Fibroblast of pulmonary artery (primary cell): ENCODE results near the gene RGPD5.
"Not testable (repeated sequence)": the region's sequence is repeated elsewhere in the genome, so short reads cannot be mapped to it uniquely, and the experiment has no call there.

Experiments used
- DNase-seq: peaks from one replicate; pipeline ENCODE4 v3.0.0-alpha.2; 2010; ENCODE audit warnings: low read depth
- H3K4me3 ChIP-seq: replicated peaks from 2 replicates; pipeline ENCODE4 v1.5.1; 2011; ENCODE audit warnings: low read depth, mild to moderate bottlenecking, control low read depth, low read length, moderate library complexity

RGPD5 gene

DNA sequence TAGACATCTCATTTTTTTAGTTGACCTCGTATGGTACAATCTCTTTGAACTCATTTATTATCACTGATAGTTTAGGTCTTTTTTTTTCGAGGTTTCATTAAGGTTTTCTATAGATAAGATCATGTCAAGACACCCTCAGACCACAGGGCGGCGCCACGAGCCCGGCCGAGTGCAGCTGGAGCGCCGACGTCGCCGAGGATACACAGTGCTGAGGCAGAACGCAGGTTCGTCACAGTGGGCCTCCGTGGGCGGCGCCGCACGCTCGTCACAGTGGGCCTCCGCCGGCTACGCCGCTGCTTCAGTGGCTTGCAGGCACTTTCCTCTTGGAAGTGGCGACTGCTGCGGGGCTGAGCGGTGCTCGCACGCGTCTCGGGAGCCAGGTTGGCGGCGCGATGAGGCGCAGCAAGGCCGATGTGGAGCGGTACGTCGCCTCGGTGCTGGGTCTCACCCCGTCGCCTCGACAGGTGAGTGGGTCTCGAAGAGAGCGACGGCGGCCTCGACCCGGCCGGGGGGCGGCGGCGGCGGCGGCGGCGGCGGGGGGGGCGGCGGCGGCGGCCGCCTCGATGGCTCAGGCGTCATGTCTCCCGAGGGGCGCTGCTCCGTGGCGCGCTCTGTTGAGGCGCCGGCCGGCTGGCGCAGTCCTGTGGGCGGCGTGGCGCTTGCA, at the start of gene RGPD5:
Gene RGPD5 (plus strand): TSS at position 232 of the 664 bp plus-strand sequence. CDS start 161 bp downstream, at position 393.
- not testable (repeated sequence) for DNase-seq, H3K4me3 ChIP-seq

DNA sequence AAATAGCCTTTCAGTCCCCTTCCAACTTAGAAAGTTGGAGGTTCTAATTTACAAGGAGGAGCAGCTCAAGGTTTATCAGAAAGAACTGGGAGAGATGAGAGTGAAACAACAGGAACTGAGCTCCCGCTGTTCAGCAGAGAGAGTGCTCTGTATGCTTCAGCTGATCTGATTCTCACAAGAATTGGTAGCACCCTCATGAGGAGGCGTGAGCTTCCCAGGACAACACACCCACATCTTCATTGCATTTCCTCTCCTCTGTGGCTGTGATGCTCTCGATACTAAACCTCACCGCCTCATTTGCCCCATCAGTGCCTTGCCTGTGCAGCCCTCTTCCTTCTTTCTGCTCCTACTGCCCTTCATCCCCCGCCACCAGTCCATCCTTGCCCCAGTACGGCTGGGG, 42.5 kb upstream of the RGPD5 start:
- not testable (repeated sequence) for DNase-seq, H3K4me3 ChIP-seq

DNA sequence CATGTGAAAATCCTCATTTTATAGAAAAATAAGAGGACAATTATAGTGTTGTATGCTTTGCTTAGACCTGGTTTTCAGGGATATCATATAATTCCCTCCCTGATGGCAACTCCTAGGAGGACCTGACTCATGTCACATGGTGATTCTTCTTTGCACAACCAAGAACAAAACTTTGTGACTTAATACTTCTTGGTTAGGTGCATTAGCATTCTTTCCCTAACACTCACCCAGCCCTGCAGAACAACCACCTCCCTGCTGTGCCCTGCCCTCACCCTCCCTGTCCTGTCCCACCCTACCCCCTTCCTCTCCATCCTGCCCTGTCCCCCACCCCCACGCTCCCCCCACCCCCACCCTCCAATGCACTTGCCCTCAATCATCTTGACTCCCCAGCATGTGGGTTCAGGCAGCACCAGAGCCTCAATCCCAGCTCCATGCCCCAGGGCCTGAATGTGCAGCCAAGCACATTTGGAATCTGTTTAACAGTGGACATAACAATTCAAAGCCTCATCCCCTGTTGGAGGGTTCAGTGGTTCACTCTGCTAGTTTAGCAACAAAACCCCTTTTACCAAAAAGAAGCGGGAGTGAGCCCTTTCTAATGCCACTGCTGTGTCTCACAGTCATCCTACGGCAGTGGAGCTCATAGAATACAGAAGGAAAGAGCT, 36.8 kb upstream of the RGPD5 start:
- H3K4me3 ChIP-seq, DNase-seq: not testable (repeated sequence)

DNA sequence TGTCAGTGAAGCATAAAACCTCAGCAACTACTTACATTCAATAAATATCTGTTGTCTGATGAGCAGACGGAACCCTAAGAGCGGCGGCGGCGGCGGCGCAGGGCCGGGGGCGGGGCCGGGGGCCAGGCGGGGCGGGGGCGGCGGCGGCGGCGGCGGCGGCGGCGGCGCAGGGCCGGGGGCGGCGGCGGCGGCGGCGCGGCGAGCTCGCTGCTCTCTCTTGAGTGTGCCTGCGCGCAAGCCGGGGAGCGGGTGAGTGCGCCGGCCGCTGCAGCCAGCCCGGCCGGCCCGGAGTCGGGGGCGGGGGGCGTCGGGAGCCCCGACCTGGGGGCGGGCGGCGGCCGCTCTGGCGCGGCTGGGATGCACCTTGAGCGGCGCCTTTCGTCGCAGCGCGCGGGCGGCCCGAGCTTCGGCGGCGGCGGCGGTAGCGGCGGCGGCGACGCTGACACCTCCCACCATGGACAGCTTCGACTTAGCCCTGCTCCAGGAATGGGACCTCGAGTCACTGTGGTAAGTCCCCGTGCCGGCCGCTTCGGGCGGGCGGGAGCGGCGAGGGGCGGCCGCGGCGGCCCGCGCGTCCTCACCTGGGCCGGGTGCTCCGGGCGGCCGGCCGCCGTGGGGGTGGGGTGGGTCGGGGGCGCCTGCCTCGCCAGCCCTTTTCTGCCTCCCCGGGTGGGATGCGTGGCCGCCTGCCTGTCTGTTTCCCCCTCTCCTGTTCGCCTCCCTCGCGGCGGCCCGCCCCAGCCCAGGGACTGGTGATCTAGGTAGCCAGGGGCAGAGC, 33.7 kb upstream of the RGPD5 start:
- DNase-seq, H3K4me3 ChIP-seq: not testable (repeated sequence)

DNA sequence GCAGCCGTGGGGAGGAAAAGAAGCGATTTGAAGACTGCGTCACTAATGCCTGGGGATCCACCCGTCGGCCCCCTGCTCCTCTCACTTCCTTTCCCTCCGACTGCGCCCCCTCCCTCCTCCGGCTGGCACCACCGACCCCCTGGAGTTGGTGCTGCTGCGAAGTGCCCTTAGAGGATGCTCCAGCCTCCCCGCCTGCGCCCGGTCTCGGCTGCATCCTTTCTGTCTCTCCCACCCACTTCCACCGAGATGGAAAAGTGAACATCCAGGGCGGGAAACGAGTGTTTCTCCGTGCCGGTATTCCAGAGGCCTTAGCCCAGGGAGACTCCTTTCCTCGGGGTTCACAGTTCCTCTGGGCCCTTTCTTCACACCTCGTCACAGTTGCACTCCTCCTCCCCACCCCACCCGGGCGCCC, 33.1 kb upstream of the RGPD5 start:
- not testable (repeated sequence) for DNase-seq, H3K4me3 ChIP-seq

DNA sequence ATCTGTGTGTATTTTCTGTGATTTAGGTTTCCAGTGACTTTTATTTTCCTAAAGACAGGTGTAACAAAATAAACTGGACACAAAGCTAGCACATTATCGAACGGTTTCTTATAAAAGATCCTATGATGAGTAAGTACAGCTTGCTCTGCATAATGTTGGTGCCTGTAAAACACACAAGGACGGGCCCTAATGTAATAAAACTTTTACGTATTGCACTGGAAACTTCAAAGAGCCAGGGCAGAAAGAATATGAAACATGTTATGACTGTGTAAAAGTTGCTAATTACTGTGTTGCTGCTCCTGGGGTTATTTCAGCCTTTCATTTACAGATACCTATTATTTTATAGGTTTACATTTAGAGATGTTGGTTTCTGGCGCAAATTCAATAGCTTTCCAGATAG, 32.1 kb upstream of the RGPD5 start:
- not testable (repeated sequence) for DNase-seq, H3K4me3 ChIP-seq

DNA sequence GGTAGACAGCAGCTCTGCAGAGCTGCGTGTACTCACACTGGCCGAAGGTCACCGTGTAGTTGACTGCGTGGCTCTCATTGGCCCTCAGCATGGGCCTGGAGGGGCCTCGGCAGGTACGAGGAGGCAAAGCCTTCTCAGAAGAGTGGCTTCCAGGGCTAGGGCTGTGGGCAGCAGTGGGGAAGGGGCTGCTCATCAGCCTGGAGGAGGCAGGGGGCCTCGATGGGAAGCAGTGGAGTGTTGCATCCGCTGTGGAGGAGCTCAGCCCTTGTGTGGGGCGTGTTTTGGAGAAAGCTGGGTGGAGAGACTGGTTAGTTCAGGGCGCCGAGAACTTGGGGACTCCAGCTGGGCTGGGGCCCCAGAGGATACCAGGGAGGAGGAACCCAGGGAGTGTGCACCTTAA, 28.0 kb upstream of the RGPD5 start:
- DNase-seq, H3K4me3 ChIP-seq: not testable (repeated sequence)

DNA sequence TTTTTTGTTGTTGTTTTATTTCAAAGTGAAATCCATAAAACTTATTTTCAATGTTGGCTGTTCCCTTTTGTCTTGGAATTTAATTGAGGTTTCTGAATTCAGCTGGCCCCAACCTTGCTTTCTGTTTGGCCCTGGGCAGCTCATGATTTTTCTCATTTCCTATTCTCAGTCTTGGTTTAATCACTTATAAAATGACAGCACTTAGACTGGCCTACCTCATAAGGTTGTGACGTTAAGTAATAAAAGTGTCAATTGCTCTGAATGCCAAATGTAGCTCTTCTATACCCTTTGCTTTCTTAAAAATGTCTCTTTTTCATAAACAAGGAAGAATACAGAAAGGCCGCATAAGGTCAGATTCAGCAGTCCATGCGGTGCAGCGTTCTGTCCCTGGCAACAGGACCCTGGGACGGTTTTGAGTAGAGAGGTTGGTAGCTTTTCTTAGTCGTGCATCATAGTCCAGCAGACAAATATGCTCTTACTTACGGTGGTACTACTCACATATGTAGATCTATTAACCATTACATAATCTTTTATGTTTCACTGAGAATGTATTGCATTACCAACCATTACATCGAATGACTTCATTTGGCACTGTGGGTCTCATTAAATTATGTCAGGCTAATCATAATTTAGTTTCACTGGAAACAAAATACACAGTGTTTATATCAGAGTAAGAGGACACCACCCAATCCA, 27.1 kb upstream of the RGPD5 start:
- not testable (repeated sequence) for DNase-seq, H3K4me3 ChIP-seq

DNA sequence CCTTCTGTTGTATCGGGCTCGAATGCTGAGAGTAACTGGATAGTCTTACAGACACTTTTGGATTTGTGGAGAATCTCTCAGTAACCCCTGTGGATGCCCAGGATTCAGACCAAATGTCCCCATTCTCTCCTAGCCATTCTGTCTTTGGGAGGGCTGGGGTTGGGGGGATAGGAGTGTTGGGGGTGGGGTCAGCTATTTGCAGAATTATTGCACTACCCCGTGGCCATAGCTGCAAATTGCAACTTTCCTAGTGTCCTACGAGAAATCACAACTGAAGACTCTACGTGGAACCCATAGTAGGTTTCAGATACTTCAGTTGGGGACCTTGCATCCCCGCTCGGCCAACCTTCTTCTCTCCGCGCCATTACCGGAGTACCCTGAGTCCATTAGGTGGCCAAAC, 25.2 kb upstream of the RGPD5 start:
- not testable (repeated sequence) for DNase-seq, H3K4me3 ChIP-seq

DNA sequence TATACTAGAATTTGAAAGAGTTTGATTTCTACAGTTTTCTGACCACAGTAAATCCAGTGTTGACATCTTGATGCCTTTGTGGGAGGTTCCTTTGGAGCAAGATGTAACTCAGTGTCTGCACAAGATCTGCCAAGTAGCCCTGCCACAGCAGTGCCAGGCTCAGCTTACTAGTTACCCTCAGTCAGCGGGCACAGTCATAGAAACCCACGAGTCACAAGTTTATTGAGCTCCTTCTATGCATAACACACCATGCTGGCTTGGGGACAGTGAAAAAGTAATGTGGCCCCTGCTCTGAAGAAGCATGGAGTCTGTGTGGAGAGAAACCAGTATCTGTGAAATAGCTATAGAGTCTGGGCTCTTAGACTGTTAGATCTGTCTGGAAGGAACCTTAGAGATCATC, 15.0 kb upstream of the RGPD5 start:
- not testable (repeated sequence) for H3K4me3 ChIP-seq, DNase-seq

DNA sequence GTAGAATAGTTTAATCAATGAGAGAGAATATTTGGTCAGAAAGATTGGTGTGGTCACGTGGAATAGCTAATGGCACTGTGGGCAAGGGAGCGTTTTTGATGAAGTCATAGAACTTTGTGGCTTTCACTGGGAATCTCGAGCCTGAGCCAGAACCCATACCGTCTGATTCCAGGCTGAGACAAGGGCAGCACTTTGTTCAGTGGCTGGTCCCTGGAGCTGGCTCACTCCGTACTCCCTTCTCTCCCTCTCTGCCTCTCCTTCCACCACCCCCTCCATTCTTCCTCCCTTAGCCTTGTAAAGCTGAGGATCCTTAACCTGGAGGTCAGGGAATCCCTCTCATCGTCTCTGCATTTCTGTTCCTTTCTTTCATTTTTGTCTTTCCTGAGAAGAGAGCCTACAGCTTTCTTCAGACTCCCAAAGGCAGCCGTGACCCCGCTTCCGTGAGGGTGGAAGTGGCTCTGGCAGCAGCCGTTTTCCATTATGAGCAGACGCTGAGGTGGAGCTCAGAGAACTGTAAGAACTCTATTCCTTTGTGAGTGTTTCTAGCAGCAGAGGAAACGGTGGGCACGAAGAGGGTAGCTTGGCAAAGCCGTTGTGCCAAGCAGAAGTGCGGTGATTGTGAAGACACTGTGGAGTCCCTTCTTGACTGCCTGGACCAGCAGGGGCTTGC, 12.8 kb upstream of the RGPD5 start:
- not testable (repeated sequence) for H3K4me3 ChIP-seq, DNase-seq

DNA sequence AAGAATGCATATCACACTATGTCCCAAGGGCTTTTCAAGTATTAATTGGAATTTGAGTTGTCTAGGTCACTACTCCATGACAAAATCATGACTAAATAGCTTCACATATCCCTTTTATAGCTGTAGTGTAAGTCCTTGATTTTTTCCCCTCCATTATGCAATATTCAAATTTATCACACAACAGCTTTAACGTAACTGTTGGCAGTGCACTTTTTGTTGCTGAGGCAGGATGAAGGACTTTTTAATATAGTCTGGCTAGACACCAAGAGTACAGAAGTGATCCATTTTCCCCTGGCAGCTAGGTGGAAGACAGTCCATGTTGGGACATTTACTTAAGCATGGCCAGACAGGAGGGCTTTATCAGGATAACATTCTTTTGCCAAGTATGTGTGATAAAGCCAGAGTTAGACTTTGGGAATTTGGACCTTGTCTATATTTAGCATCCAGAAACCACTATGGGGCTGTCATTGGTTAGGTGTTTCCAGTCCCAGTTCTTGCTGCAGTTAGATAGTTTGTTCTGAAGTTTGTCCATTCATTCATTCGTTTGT, 11.6 kb upstream of the RGPD5 start:
- not testable (repeated sequence) for DNase-seq, H3K4me3 ChIP-seq

DNA sequence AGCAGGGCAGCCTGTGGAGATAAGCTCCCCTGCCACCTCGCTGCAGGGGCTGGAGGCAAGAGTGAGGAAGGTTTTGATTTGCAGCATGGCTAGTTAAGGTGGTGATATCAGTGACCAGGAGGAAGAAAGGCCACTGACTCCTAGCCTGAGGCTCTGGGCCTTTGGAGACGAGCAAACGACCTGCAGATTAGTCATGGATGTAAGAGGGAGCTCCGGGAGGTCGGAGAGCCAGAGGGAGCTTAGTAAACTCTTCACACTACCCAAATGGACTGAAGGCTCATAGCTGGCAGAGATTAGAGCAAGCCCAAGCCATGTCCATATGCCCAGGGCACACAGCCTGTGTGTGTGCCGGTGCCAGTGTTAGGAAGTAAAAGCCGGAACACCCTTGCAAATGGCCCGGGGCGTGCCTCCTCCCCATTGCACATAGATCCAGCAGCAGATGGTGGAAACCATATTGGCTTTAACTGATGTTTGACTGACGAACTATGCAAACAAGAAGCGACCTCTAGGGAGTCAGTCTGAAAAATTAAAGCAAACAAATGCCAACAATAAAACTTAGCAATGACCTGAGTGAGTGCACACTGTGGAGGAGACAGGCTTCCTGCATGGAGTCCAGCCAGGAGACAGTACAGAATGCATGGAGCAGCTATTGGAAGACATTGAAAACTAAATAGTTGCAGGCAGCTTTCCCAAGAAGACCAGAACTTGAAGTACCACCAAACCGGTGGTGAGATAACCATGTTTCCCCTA, 2.4 kb upstream of the RGPD5 start:
- not testable (repeated sequence) for H3K4me3 ChIP-seq, DNase-seq

DNA sequence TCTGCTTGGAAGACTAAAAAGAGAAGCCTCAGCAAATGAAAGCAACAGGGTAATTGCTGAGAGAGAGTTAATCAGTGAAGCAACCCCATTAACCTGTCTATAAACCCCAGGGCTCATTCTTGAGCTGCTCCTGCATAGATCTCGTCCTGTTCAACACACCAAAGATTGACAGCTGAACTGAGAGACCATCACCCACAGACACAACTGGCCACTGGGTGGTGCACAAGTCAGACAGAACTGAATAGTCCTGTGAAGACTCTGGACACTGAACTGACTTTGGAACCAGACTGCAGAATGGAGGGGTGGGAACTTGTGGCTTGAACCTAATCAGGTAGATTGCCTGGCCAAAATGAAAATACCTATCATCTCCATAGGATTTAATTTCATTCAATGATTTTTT, 1.4 kb upstream of the RGPD5 start:
- not testable (repeated sequence) for DNase-seq

DNA sequence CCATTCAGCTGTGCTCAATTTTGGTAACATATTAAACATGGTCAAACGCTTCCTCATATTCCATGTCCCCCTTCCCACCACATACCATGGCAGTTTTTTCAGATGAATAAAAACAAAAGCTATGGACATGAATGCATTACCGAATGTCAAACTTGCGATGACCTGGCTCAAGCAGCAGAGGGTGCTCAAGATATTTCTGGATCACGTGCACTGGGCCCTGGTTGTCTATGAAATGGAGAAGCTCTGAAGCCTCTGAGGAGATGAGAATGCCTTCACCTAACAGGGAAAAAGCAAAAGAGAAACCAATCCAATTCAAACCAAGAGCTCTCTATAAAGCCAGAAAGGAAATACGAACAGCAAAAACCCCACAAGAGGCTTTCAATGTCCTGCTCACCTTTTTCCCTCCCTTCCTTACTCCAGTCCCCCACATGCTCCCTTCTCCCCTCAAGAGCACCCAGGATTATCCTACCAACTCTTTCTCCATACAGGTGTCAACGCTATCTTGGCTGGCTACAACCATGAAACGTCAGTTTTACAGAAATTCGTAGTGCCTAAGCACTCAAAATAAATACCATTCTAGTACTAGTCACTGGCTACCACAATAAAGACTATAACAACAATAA, 77.1 kb downstream of the RGPD5 start:
- DNase-seq, H3K4me3 ChIP-seq: not testable (repeated sequence)

More for the DNA sequence above, 1.4 kb upstream of the RGPD5 start:
- not testable (repeated sequence) for H3K4me3 ChIP-seq

DNA sequence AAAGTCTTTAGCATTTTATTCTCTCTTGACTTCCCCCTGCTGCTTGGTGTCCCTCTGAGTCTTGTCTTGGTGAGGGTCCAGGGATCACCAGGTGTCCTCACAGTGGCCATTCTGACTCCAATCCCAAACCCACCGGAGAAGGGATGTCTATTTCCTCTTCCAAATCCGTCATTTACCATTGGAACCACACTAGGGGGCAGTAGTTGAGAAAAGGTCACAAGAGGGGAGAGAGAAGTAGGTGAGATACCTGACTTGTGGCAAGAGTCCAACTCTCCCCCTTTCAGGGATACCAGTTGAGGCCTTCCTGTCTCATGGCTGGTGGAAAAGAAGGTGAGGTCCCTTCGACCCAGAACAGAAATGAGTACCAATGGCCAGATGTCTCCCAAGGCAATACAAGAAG, 82.5 kb downstream of the RGPD5 start:
- DNase-seq, H3K4me3 ChIP-seq: not testable (repeated sequence)

DNA sequence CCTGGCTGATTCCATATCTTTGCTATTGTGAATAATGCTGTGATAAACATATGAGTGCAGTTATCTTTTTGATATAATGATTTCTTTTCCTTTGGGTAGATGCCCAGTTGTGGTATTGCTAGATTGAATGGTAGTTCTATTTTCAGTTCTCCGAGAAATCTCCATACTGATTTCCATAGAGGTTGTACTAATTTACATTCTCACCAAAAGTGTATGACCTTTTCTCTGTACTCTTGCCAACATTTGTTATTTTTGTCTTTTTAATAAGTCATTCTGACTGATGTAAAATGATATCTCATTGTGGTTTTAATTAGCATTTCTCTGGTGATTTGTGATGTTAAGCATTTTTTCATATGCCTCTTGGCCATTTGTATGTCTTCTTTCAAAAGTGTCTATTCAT, 88.0 kb downstream of the RGPD5 start:
- not testable (repeated sequence) for H3K4me3 ChIP-seq, DNase-seq
